Fibroblast of lung (primary cell): ENCODE results near the gene FBXL13.

Source experiments
- EZH2 ChIP-seq: IDR thresholded peaks from 2 replicates; pipeline ENCODE4 v1.5.1; 2012; ENCODE audit warnings: low read length, control low read depth, mild to moderate bottlenecking; ENCODE audit errors: missing control alignments
- TF ChIP-seq, protein P1 (sequence below), 2 donors: IDR thresholded peaks in 1 of 2; conservative IDR thresholded peaks in 1 of 2; 1 replicate in 1 of 2; 2 replicates in 1 of 2; pipeline ENCODE4 v1.5.1; 2011 to 2012; ENCODE audit warnings: low read length in 2 of 2, control low read depth in 1 of 2, inconsistent platforms in 1 of 2, low read depth in 1 of 2, mild to moderate bottlenecking in 1 of 2

DNA sequence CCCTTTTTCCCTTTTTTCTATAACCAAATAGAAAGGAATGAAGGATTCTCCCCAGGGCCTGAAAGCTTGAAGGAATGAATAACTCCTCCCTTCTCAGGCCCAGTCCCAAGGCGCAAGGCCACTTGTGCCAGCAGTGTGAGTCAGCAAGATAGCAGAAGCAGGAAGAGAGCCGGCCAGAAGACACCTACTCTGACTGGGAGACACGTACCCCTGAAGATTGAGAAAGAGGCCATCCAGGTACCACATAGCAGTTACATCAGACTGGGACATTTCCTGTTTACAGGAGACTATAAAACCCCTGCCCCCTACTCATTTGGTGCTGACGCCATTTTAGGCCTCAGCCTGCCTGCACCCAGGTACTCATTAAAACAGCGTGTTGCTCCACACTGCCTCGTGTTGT is 96.3 kb downstream of the FBXL13 start:
- no peak for TF ChIP-seq EZH2
- TF ChIP-seq, protein P1, sequence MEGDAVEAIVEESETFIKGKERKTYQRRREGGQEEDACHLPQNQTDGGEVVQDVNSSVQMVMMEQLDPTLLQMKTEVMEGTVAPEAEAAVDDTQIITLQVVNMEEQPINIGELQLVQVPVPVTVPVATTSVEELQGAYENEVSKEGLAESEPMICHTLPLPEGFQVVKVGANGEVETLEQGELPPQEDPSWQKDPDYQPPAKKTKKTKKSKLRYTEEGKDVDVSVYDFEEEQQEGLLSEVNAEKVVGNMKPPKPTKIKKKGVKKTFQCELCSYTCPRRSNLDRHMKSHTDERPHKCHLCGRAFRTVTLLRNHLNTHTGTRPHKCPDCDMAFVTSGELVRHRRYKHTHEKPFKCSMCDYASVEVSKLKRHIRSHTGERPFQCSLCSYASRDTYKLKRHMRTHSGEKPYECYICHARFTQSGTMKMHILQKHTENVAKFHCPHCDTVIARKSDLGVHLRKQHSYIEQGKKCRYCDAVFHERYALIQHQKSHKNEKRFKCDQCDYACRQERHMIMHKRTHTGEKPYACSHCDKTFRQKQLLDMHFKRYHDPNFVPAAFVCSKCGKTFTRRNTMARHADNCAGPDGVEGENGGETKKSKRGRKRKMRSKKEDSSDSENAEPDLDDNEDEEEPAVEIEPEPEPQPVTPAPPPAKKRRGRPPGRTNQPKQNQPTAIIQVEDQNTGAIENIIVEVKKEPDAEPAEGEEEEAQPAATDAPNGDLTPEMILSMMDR (conservative IDR thresholded peaks at IDR 0.05 in 1 of 2, IDR thresholded peaks at IDR 0.05 in 1 of 2; ENCODE audit: low read depth in 1 of 2, low read length in 2 of 2) = no peak
